Panc1 (cell line): Measurements from ENCODE around the gene CREB3L1. TPM values are rescaled to one million over a fixed set of nuclear protein-coding genes. Genes with fewer than 3 reads are reported as not detected.
A peak's percentile ranks its signal among the peaks of the same experiment; 100 is the strongest.

Source experiments
- ATAC-seq: fragments of 200-7000 bp; cut with Tn5 transposase; 2 replicates; pipeline ENCODE4 v1.9.1; 2020; ENCODE audit warnings: mild to moderate bottlenecking, moderate library complexity
- BruUV-seq: library from RNA; stranded (reverse); fragments of 400-500 nt; replicated peaks from 2 replicates; lab custom pipeline; 2021; lab: Mats Ljungman, UMichigan
- CTCF ChIA-PET: fragments of 300-600 bp; sonication (Branson Sonifier 250); formaldehyde crosslinking; loops from one replicate; lab custom pipeline; 2022; ENCODE audit warnings: antibody characterized with exemption; lab: Charles Lee
- POLR2A ChIA-PET: fragments of 300-600 bp; sonication (Branson Sonifier 250); formaldehyde crosslinking; loops from one replicate; lab custom pipeline; 2022; ENCODE audit warnings: antibody characterized with exemption; lab: Charles Lee
- DNase-seq: peaks from one replicate; pipeline ENCODE4 v3.0.0-alpha.2; 2010; ENCODE audit warnings: low read depth, low spot score
- H3K27ac ChIP-seq: 2 replicates; pipeline ENCODE4 v1.5.1; 2011; ENCODE audit warnings: mild to moderate bottlenecking, low read length, inconsistent platforms
- H3K27me3 ChIP-seq: fragments of 200-500 bp; sonication (Bioruptor generic); 2 replicates; pipeline ENCODE4 v1.6.0; 2014; ENCODE audit warnings: low read length, inconsistent platforms; ENCODE audit not compliant: control insufficient read depth, insufficient read depth
- H3K36me3 ChIP-seq: fragments of 200-500 bp; sonication (Bioruptor generic); 2 replicates; pipeline ENCODE4 v1.5.1; 2014; ENCODE audit warnings: inconsistent platforms, mild to moderate bottlenecking, low read length, moderate library complexity; ENCODE audit not compliant: control insufficient read depth, insufficient read depth
- H3K4me1 ChIP-seq: 2 replicates; pipeline ENCODE4 v1.5.1; 2011; ENCODE audit warnings: inconsistent platforms, mild to moderate bottlenecking, low read length, moderate library complexity; ENCODE audit not compliant: control insufficient read depth, insufficient read depth
- H3K4me3 ChIP-seq, 2 experiments: 2 replicates each; pipeline ENCODE4 v1.5.1; 2011 to 2012; ENCODE audit warnings: low read depth in 2 of 2, low read length in 2 of 2, mild to moderate bottlenecking in 2 of 2, inconsistent platforms in 1 of 2, moderate library complexity in 1 of 2
- H3K9me3 ChIP-seq: fragments of 200-500 bp; sonication (Bioruptor generic); 2 replicates; pipeline ENCODE4 v1.5.1; 2014; ENCODE audit warnings: low read depth, mild to moderate bottlenecking, inconsistent platforms, low read length, moderate library complexity; ENCODE audit not compliant: control insufficient read depth, insufficient read depth
- CTCF ChIP-seq: fragments of 450-650 bp; IDR thresholded peaks from 2 replicates; pipeline ENCODE4 v1.5.1; 2017; ENCODE audit warnings: mild to moderate bottlenecking
- POLR2AphosphoS5 ChIP-seq: IDR thresholded peaks from 2 replicates; pipeline ENCODE4 v1.6.1; 2012; ENCODE audit warnings: mild to moderate bottlenecking, low read depth, low read length, moderate library complexity
- REST ChIP-seq, 2 experiments: IDR thresholded peaks; 2 replicates each; pipeline ENCODE4 v1.6.1; 2011 to 2012; ENCODE audit warnings: low read depth in 2 of 2, control low read depth in 1 of 2, low read length in 1 of 2, mild to moderate bottlenecking in 1 of 2, moderate library complexity in 1 of 2; ENCODE audit not compliant: insufficient read depth in 1 of 2
- SIN3A ChIP-seq: IDR thresholded peaks from 2 replicates; pipeline ENCODE4 v1.6.1; 2012; ENCODE audit warnings: low read depth, mild to moderate bottlenecking, low read length, moderate library complexity, borderline replicate concordance; ENCODE audit not compliant: insufficient read depth
- TCF7L2 ChIP-seq: IDR thresholded peaks from 2 replicates; pipeline ENCODE4 v1.6.1; 2011; ENCODE audit warnings: mild to moderate bottlenecking, low read depth, low read length, inconsistent platforms
- in situ Hi-C: cut with HindIII; loops from 2 replicates; pipeline ENCODE4 v1.10.0; 2016; ENCODE audit warnings: low sequenced_read_pairs, low pct_unique_long_range_greater_than_20kb
- intact Hi-C: fragments of 100-400 bp; cut with micrococcal nuclease; formaldehyde crosslinking; loops from one replicate; pipeline ENCODE4 v1.10.0; 2022; ENCODE audit not compliant: unreplicated experiment
- total RNA-seq: library from RNA; stranded (reverse); gene quantifications from one replicate; pipeline ENCODE4 v1.2.1, GENCODE V29; 2021; ENCODE audit not compliant: unreplicated experiment

The CREB3L1 gene
- total RNA-seq, 1 experiment from 2014 or later = 35.6 TPM

DNA sequence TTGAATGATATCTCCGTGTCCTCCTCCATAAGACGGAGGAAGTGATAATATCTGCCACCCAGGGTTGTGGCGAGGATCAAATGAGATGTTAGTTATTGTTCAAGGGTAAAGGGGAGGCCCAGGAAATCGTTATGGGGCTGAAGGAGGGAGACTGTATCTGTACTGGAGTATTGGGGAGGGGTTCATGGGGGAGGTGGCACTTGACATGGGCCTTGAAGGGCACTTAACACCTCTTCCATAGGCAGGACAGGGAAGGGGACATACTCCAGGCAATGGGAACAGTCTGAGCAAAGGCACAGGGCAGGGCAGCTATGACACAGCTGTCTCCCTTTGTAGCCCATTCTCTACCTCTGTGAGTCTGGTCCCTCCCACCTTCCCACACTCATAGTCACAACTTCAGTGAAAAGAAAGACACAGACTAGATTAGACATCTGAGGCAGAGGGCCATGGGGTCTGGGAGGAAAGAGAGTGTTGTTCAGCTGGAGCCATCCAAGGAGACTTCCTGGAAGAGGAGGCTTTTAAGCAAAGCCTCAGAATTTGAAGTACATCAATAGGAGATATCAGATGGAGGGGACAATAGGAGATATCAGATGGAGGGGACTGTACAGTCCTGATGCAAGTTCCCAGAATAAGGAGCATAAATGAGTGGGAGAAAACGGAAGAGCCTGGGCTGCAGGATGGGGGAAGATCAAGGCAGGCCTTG lies 54.0 kb downstream of the CREB3L1 start:
- in situ Hi-C loops = no loop called here
- H3K4me3 ChIP-seq = no peak overlapping the region
- BruUV-seq = no TSS peak
- no peaks in the 10 kb centered on the region for H3K9me3 ChIP-seq
- POLR2A ChIA-PET = interaction anchor here (0.6 kb wide), 1 partner anchor 260 kb away, joined by 4 read pairs; no protein-coding TSS in a partner anchor
- peaks cover 13% of the 10 kb centered on the region for H3K27me3 ChIP-seq
- DNase-seq (no peak), ATAC-seq (no peak)
- TF ChIP-seq CTCF (no peak), REST (IDR thresholded peaks at IDR 0.05; ENCODE audit: insufficient read depth in 1 of 2, low read depth in 2 of 2, low read length in 1 of 2) (no peak), POLR2AphosphoS5 (no peak), SIN3A (no peak), TCF7L2 (no peak)
- H3K36me3 ChIP-seq = no peaks in the 10 kb centered on the region
- intact Hi-C loops = no loop called here
- no peak overlapping the region for H3K27ac ChIP-seq
- no peaks in the 10 kb centered on the region for H3K4me1 ChIP-seq
- CTCF ChIA-PET = no interaction called here

- TF ChIP-seq CTCF = no peak
- no peak for TF ChIP-seq REST (IDR thresholded peaks at IDR 0.05; ENCODE audit: insufficient read depth in 1 of 2, low read depth in 2 of 2, low read length in 1 of 2)
- TF ChIP-seq POLR2AphosphoS5 = no peak
- no peak for TF ChIP-seq SIN3A
- no peak for TF ChIP-seq TCF7L2
- in situ Hi-C loops (no loop called here), intact Hi-C loops (no loop called here)
- Histone ChIP-seq H3K4me1 (no peaks in the 10 kb centered on the region), H3K27ac (no peak overlapping the region), H3K4me3 (peak overlapping the region in 1 of 2 experiments; percentile 33; a peak in 1 of 4 replicates), H3K36me3 (no peaks in the 10 kb centered on the region), H3K27me3 (peaks cover 13% of the 10 kb centered on the region), H3K9me3 (no peaks in the 10 kb centered on the region)
- ChIA-PET POLR2A (interaction anchor here (0.6 kb wide), 1 partner anchor 259 kb away, joined by 4 read pairs; no protein-coding TSS in a partner anchor), CTCF (no interaction called here)
- no TSS peak for BruUV-seq
- ATAC-seq (no peak), DNase-seq (no peak)
These were observed 54.7 kb downstream of the CREB3L1 start for GRCh38 chr11:46332093-46332567.
